H54 (cell line): Measurements from ENCODE around the gene KMT2C.
"Not testable (repeated sequence)": the region's sequence is repeated elsewhere in the genome, so short reads cannot be mapped to it uniquely, and the experiment has no call there.

Source experiments
- DNase-seq: peaks from one replicate; pipeline ENCODE4 v3.0.0; 2011; ENCODE audit warnings: low spot score, mixed read lengths; ENCODE audit not compliant: insufficient read length
- FAIRE-seq: peaks from 3 replicates; lab custom pipeline; 2011; peaks lifted over from hg19 to GRCh38; lab: Jason Lieb, UNC
- POLR2A ChIP-seq: IDR thresholded peaks from 2 replicates; pipeline ENCODE4 v1.6.1; 2011; ENCODE audit warnings: low read depth, mild to moderate bottlenecking, low read length

KMT2C gene

DNA sequence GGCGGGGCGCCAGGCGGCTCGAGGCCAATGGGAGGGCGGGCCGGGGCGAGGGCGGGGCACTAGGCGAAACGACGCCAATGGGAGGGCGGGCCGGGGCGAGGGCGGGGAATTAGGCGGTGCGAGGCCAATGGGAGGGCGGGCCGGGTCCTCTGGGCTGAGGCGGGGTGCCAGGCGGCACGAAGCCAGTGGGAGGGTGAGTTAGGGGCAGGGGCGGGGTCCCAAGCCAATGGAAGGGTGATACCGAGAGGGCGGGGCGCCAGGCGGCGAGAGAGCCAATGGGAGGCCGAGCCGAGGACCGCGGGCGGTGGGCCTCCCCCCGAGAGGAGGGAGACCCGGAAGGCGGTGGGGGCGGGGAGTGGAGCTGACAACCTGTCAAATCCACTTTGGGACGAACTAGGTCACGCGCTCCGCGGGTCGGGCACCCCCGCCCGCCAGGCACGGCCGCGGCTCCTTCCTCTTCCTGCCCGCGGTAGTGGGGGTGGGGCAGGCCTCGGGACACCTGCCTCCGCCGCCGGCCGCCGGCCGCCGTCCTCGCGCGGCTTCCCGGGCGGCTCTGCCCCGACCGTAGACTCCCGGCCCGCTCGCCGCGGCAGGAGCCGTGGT is 28.0 kb upstream of the KMT2C start:
- TF ChIP-seq POLR2A, result peak; percentile 69
- FAIRE-seq (no peak), DNase-seq (peak; percentile 97)

DNA sequence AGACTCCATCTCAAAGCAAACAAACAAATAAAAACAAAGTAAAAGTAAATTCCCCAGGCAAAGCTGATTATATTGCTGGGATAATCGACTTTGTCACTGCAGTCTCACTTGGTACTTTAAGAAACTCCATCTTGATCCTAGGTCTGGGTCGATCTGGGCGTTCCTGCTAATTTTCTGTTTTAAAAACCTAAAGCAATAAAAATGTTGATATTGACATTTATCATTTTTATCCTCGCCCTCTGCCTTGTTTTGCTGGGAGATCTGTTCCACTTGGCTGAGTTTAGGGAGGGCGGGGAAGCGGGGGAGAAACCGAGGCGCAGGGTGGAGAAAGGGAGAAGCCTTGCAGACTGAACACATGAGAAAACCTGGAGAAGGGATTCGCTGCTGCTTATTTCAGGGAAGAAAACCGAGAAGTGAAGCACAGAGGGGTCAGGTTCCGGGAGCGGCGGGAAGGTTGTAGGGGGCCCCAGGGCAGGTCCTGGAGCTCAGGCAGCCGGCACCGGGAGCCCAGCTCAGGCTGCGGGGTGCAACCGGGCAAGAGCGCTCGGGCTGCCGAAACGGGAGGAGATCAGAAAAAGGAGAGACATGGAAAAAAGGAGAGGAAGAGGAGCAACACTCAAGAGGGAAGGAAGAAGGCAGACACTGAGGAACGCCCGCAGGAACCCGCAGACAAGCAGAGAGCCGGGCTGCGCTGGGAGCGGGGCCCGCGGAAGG is 27.3 kb upstream of the KMT2C start:
- DNase-seq, result peak; percentile 40
- TF ChIP-seq POLR2A, result peak; percentile 88
- no peak for FAIRE-seq

DNA sequence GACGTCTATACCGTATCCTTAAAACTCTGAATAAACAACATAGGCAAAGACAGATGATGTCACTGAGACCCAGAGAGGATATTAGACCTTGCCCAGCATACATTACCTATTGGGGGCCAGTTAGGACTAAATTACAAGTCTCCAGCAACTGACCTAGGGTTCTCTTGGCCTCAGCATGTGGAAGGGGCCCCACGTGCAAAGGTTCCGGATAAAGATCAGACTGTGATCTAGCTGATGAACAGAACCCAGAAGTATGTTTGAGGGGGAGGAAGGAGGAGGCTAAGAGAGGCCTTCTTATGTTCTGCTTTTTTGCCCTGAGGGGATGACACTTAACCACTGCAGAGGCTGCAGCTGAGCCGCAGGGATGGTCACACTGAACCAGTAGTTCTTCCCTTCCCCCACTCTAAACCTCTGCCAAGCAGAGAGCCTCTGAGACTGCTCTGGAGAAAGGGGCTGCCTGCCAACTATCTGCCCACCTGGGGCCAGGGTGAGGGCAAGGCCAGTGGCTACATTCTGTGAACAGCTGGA is 24.0 kb upstream of the KMT2C start:
- FAIRE-seq, result no peak
- DNase-seq, result no peak
- no peak for TF ChIP-seq POLR2A

DNA sequence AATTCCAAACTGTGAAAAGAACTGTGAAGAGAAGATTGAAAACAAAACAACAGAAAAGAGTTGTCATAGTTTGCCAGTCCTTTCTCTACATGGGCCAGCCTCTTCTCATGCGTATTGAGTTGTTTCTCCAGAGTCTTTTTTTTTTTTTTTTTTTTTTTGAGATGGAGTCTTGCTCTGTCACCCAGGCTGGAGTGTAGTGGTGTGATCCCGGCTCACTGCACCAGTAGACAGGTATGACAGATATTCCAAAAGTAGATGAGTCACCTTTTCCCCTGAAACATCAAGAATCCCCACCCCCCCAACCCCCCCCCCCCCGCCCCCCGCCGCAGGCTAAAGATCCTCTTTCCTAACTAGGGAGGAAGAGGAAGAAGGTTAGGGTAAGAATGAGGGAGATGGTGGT is 15.6 kb upstream of the KMT2C start:
- no peak for FAIRE-seq
- DNase-seq, result no peak
- no peak for TF ChIP-seq POLR2A

DNA sequence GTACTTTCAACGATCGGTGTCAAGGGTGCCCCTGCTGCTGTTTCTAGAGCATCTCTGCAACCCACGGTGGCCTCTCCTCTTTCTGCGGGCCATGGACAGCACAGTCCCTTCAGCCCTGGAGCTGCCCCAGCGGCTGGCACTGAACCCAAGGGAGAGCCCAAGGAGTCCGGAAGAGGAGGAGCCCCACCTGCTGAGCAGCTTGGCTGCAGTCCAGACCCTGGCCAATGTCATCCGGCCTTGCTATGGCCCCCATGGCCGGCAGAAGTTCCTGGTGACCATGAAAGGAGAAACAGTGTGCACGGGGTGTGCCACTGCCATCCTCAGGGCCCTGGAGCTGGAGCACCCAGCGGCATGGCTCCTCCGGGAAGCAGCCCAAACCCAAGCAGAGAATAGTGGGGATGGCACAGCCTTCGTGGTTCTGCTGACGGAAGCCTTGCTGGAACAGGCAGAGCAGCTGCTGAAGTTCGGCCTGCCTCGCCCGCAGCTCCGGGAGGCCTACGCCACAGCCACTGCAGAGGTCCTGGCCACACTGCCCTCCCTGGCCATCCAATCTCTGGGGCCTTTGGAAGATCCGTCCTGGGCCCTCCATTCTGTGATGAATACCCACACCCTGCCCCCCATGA is 9.7 kb upstream of the KMT2C start:
- not testable (repeated sequence) for FAIRE-seq

DNA sequence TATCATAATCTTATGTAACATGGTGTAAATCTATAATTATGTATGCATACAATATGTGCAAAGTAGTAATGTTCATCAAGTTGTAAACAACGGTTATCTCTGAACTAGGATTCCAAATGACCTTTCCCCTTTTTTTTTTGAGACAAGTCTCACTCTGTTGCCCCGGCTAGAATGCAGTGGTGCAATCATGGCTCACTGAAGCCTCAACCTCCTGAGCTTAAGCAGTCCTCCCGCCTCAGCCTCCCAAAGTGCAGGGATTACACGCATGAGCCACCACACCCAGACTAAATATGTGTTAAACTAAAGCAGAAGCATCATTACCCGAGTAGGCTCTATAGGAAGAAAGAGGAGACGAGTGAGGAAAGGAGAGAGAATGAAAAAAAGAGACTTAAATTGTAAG is 7.8 kb upstream of the KMT2C start:
- FAIRE-seq (no peak), DNase-seq (no peak)
- no peak for TF ChIP-seq POLR2A

More for the DNA sequence above, 9.7 kb upstream of the KMT2C start:
- DNase-seq, result not testable (repeated sequence)

DNA sequence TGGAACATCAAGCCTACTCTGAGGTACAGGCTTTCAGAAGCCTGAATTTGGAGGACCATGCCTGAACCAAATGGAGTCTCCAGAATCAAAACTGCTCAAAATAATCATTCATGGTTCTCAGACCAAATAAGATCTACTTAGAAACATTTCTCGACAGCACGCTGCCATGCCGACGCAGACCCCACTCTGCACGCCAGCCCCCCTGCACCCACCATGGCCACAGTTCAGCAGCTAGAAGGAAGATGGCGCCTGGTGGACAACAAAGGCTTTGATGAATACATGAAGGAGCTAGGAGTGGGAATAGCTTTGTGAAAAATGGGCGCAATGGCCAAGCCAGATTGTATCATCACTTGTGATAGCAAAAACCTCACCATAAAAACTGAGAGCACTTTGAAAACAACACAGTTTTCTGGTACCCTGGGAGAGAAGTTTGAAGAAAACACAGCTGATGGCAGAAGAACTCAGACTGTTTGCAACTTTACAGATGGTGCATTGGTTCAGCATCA is 6.6 kb upstream of the KMT2C start:
- FAIRE-seq, result no peak
- no peak for DNase-seq
- no peak for TF ChIP-seq POLR2A

DNA sequence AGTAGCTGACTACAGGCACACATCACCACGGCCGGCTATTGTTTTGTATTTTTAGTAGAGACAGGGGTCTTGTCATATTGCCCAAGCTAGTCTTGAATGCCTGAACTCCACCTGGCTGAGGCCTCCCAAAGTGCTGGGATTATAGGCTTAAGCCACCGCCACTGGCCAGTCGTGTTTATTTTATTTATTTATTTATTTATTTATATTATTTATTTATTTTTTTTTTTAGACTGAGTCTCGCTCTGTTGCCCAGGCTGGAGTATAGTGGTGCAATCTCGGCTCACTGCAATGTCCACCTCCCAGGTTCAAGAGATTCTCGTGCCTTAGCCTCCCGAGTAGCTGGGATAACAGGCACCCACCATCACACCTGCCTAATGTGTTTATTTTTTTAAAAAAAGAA is 6.0 kb upstream of the KMT2C start:
- not testable (repeated sequence) for DNase-seq, FAIRE-seq

DNA sequence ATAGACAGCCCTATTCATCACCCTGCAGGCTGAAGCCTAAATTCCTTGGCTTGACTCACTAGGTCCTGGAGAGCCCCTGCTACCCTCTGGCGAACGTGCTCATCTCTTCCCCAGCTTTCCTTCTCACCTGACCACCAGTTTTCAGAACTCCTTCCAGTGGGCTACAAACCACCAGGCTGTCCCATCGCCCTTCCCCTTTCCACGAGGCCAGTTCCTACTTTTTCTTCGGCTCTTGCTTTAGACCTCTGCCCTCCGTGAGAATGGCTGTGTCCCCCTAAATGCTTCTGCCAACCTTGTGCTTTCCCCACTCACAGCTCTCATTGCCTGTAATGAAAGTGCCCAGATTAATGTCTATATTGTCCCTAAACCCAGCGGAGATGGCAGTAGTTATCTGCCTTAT is 5.4 kb upstream of the KMT2C start:
- not testable (repeated sequence) for DNase-seq, FAIRE-seq

DNA sequence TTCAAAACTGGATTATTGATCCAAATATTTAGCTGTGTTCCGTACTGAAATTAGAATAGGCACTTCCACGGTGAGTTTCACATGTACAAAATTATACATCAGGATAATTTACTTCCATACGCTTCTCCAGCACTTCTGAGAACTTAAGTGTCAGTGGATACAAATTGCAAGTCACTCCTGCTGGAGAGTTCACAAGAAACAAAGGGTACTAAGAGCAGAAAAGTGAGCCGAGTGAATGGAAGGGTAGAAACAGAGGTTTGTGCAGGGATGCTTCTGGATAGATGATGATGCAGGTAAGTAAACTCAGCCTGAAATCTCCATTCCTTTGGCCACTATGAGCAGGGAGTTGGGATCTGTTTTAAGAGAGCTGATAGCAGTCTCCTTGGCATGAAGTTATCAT is 2.2 kb upstream of the KMT2C start:
- not testable (repeated sequence) for DNase-seq, FAIRE-seq

DNA sequence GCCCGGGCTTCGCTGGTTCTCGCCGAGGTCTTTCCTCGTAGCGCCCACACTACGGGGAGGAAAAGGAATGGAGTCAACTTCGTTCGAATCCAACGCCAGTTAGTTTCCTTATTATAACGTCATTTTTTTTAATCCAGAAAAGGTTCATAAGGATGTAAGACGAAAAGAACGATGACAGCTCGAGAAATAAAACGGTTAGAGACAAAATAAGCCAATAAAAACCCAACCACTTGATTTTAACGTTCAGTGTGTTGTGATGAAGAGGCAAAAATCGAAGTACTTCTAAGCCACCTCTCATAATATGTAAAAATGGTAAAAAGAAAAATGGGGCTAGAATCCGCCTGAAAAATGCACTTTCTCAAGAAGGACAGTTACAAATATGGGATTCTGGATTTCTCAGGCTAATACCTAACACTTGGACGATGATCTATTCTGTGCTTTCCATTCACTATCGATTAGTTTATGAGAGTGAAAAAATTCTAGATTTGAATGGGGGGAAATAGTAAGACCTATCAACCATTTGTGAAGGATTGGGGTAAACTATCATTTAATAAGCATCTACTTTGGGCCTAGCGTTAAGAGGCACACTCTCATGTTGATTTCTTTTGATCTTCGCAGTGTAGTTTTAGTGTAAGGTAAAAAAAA is 1.2 kb upstream of the KMT2C start:
- FAIRE-seq, DNase-seq: not testable (repeated sequence)

DNA sequence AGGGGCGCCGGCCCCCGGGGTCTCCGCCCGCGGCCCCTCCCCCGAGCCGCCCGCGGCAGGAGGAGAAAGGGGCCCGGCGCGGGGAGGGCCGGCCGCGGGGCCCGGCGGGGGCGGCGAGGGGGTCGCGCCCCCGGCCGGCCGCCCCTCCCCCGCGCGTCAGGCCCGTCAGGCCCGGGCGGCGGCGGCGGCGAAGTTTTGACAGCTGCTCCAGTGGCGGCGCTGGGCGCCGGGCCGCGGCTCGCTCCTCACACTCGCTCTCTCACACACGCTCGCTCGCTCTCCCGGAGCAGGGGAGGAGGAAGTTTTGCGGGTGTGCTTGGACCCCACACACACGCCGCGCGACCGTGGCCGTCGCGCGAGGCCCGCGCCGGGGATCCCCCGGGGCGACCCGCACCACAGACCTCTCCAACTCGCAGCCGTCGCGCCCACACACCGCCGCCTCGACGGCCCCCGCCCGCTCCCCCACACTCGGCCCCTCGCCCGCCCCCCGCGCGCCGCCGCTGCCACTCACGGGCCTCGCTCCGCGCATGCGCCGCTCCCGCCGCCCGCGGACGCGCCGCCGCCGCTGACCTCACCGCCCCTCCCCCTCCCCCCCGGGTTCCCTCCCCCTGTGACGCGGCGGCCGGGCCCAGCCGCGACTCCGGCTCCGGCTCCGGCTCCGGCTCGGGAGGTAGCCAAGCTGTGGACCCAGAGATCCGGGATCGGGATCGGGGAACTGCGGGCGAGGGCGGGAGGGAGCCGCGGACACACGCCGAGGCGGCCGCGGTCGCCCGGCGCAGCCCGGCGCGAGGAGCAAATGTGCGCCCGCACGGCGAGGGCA is 518 bp upstream of the KMT2C start:
- DNase-seq, result peak; percentile 88
- no peak for FAIRE-seq
- TF ChIP-seq POLR2A, result peak; percentile 61; the same call in 1 of the 2 replicates

DNA sequence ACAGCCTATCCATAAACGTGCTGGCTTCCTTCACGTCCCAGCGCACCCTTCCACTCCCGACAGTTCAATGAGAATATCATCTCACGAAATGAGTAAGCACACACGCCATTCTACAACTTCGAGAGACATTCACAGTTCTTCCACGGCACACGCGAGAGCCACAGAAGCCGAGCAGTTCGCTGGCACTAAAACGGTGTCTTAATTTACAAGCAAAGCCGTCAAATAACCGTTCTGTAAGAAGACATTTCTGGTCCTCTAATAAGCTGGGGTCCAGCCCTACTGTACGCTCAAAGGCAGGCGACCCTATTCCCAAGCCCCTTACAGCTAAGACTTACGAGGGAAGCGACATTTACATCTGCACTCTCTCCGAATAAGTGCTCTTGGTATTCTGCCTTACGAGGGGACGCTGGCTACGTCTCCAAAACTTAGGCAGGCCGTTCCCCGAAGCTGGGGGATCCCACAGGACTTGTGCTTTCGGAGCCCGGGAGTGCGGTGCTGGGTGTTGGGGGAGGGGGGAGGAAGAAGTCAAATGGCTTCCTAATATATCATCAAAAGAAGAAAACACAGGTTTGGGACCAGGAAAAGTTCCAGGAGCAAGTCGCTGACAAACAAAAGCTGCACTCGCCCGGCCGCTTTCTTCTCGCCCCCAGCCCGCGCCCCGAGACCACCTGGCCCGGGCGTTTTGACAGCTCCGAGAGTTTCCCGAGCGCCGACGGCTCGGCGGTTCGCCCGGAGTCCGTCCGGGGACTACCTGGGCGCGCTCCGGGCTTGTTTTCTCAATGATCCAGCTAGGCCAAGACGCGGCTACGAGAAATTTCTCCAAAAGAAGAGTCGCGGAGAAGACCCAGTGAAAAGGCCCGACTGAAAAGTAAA is 1.1 kb downstream of the KMT2C start:
- not testable (repeated sequence) for FAIRE-seq, DNase-seq

DNA sequence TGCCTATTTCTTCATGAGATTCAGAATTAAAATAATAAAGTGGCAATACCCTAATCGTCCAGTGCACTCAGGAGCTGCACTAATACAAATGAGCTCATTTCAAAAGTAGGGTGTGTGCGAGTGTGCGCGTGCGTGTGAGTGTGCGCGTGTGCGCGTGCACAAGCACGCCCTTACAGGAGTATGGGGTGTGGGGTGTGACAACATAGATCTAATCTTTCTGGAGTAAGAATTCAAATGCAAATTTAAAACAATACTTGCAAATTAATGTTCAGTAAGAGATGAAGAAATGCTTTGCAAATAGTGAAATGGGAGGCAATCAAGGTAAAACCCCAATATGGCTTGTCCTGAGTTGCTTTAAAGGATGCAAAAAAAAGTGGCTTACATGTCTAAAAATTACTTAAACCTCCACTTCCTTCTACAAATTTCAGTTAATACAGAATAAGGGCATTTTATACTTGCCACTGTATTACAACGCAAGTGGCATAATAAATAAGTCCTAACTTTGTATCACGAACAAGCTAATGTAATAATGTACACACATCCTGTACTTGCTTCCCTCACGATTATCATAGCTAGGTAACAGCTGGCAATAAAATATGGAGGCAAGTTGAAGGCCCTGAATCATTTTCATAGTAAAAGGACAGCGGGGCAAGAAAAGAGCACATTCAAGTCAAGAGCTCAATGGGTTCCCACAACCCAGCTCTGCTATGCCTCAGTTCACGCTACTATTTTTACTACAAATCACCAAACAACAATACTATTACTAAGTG is 1.9 kb downstream of the KMT2C start:
- not testable (repeated sequence) for FAIRE-seq, DNase-seq

DNA sequence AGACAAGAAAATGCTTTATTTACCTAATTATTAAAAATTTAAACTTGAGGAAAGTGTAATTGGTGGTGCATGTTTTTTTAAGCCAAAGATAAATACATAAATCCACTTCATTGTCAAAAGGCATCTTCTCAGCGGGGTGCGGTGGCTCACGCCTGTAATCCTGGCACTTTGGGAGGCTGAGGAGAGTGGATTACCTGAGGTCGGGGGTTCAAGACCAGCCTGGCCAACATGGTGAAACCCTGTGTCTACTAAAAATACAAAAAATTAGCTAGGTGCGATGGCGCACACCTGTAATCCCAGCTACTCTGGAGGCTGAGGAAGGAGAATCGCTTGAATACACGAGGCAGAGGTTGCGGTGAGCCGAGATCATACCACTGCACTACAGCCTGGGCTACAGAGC is 3.1 kb downstream of the KMT2C start:
- FAIRE-seq, DNase-seq: not testable (repeated sequence)
